Muscle layer of duodenum (tissue), 2 donors: Measurements from ENCODE around the gene OR13J1.
A peak's percentile ranks its signal among the peaks of the same experiment; 100 is the strongest.
"Not testable (repeated sequence)": the region's sequence is repeated elsewhere in the genome, so short reads cannot be mapped to it uniquely, and the experiment has no call there.

Experiments
- H3K27ac ChIP-seq: one replicate; pipeline ENCODE4 v1.7.0; 2013; ENCODE audit warnings: mild to moderate bottlenecking, low read length
- H3K27me3 ChIP-seq: one replicate; pipeline ENCODE4 v1.7.0; 2013; ENCODE audit warnings: low read depth, mild to moderate bottlenecking, control low read depth, low read length
- H3K36me3 ChIP-seq, 2 donors: one replicate each; pipeline ENCODE4 v1.7.0; 2013; ENCODE audit warnings: low read length in 2 of 2, control low read depth in 1 of 2, mild to moderate bottlenecking in 1 of 2; ENCODE audit not compliant: insufficient read depth in 2 of 2, control insufficient read depth in 1 of 2
- H3K4me1 ChIP-seq, 2 donors: one replicate each; pipeline ENCODE4 v1.7.0; 2013; ENCODE audit warnings: low read length in 2 of 2, mild to moderate bottlenecking in 2 of 2, control low read depth in 1 of 2, moderate library complexity in 1 of 2; ENCODE audit not compliant: insufficient read depth in 2 of 2, control insufficient read depth in 1 of 2
- H3K4me3 ChIP-seq, 2 donors: one replicate each; pipeline ENCODE4 v1.7.0; 2013; ENCODE audit warnings: low read length in 2 of 2, low read depth in 1 of 2, mild to moderate bottlenecking in 1 of 2
- H3K9me3 ChIP-seq, 2 donors: one replicate each; pipeline ENCODE4 v1.7.0; 2013; ENCODE audit warnings: low read length in 2 of 2, control low read depth in 1 of 2, mild to moderate bottlenecking in 1 of 2; ENCODE audit not compliant: control insufficient read depth in 1 of 2
- donor health status: healthy.

OR13J1 gene, protein sequence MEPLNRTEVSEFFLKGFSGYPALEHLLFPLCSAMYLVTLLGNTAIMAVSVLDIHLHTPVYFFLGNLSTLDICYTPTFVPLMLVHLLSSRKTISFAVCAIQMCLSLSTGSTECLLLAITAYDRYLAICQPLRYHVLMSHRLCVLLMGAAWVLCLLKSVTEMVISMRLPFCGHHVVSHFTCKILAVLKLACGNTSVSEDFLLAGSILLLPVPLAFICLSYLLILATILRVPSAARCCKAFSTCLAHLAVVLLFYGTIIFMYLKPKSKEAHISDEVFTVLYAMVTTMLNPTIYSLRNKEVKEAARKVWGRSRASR

DNA sequence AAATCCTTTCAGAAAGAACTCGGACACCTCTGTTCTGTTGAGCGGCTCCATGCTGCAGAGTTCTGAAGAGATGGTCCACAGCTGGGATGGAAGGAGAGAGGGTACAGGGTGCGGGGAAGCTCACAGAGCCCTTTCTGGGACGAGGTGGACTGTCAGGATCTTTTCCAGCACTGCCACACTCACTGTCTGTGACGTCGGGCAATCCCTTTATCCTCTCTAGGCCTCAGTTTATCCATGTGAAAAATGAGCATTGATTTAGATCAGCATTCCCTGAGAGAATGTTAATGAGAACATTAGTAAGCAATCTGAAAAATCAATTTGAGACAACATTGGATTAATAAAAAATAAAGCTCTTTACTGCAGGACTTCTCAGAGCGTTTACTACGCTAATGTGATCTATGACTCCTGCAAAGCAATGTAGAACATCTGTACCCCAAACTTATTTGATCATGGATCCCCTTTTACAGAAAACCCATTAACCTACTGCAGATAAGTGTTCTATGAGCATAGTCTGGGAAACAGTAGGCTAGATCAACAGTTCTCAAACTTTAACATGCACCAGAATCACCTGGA, at the start of gene OR13J1:
TSS of gene OR13J1 (minus strand) at position 51 of the 573 bp plus-strand sequence. CDS start at position 51, 0 bp downstream.
- Histone ChIP-seq H3K4me3 (no peak within 1 kb of the TSS), H3K27ac (no peak within 1 kb of the TSS), H3K27me3 (no peaks in the 10 kb centered on the region)

DNA sequence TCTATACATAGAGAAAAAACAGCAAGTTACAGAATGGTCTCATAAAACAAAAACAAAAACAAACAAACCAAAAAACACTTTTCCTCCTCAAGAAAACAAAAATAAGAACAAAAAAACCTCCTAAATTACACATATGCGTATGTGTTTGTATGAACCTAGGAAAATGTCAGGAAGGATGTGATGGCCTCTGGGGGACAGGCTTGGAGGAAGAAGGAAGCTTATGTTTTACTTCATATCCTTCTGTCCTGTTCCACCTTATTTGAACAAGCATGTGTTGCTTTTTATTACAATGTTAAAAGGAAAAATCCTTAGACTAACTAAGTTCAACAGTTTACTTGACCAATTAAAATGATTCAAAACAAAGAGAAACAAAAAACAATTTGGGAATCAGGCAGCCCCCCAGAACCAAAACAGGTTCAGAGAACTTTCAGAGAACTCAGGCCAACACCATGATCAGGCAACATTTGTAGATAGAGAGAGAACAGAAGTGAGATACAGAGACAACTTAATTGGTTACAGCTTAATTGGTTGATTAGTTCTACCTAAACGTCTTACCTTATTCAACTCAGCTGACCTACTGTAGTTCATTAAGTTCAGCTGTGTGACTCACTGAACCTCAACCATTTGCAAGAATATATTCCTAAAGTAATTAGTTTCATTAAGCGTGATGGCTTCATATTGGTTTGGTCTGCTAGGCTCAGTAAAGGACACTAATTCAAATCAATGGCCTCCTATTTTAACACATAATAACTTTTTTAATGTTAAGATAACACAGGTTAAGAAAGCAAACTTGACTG, 49.2 kb upstream of the OR13J1 start:
- no peaks in the 10 kb centered on the region for H3K9me3 ChIP-seq
- H3K4me3 ChIP-seq: no peak overlapping the region
- H3K27me3 ChIP-seq: no peaks in the 10 kb centered on the region
- peaks cover 12 to 26% of the 10 kb centered on the region in 2 donors for H3K4me1 ChIP-seq
- H3K27ac ChIP-seq: peak overlapping the region; percentile 57
- H3K36me3 ChIP-seq: no peaks in the 10 kb centered on the region

More for the DNA sequence above, at the start of gene OR13J1:
- Histone ChIP-seq H3K9me3 (no peaks in the 10 kb centered on the region), H3K4me1 (no peaks in the 10 kb centered on the region), H3K36me3 (no peaks in the 10 kb centered on the region)

DNA sequence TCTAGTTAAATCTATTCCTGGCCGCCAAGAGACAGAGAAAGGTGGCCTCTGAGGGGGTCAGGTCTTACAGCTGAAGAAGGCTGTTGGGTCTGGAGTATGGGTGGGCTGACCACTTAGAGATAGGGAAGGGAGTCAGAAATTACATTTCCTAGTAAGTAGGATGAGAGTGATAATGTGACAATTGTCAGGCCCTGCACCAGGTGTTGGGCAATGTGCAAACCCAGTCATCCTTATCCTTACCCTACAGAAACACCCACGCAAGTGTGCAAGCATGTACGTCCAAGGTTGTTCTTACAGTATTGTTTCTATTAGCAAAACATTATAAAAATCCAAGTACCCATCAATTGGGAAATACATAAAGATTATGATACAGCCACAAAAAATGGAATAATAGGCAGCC, 48.6 kb upstream of the OR13J1 start:
- H3K4me1 ChIP-seq: peaks cover 5 to 26% of the 10 kb centered on the region in 2 donors

DNA sequence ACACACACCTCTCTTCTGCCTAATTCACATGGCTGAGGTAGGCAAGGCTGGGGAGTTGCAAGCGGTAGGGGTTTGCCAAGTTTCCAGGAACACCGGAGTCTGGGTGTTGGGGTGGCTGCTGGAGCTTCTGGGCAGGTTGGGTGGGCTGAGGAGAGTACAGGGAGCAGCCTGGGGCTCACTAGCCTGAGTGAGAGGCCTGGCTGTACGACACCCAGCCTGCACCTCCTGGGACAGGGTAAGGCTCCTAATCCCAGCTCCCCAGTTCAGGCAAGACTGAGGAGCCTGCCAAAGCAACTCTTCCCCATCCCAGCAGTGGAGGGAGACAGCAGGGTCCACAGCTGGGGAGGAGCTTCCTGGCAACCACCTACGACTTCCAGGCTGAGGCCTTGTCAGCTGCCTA, 47.1 kb upstream of the OR13J1 start:
- Histone ChIP-seq H3K4me3 (no peak overlapping the region), H3K27me3 (no peaks in the 10 kb centered on the region), H3K36me3 (no peaks in the 10 kb centered on the region), H3K4me1 (peaks cover 0 to 21% of the 10 kb centered on the region in 2 donors), H3K9me3 (no peaks in the 10 kb centered on the region), H3K27ac (no peak overlapping the region)

More for the DNA sequence above, 48.6 kb upstream of the OR13J1 start:
- Histone ChIP-seq H3K36me3 (no peaks in the 10 kb centered on the region), H3K27ac (no peak overlapping the region), H3K4me3 (no peak overlapping the region), H3K9me3 (no peaks in the 10 kb centered on the region), H3K27me3 (no peaks in the 10 kb centered on the region)

DNA sequence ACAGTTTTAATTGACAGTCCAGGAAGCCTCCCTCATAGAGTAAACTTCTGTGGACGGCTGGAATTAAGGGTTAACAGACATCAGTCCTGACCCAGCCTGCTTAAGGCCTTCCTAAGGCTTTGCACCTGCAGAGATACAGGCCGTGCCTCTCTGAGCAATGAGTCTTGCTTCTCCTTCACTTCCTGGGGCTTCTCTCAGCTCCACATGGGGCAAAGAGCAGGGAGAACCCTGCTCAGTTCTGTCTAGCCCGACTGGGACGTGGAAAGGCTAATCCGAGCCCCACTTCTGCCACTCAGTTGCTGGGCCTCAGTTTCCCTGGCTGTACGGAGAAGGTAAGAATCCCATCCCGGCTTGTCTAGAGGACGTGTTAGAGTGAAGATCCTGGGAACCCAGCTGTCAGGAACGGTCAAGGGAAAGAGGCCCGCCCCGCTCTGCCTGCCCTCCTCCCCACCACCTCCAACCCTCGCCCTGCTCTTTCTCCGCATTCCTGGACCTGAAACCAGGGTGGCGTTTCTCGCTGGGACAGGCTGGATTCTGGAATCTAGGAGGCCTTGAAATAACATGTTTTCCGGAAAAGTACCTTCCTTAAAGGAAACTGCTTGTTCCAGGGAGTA, 45.6 kb upstream of the OR13J1 start:
- no peak overlapping the region for H3K27ac ChIP-seq
- H3K36me3 ChIP-seq: no peaks in the 10 kb centered on the region
- H3K9me3 ChIP-seq: no peaks in the 10 kb centered on the region
- no peak overlapping the region for H3K4me3 ChIP-seq
- no peaks in the 10 kb centered on the region for H3K27me3 ChIP-seq
- H3K4me1 ChIP-seq: peaks cover 2 to 24% of the 10 kb centered on the region in 2 donors

DNA sequence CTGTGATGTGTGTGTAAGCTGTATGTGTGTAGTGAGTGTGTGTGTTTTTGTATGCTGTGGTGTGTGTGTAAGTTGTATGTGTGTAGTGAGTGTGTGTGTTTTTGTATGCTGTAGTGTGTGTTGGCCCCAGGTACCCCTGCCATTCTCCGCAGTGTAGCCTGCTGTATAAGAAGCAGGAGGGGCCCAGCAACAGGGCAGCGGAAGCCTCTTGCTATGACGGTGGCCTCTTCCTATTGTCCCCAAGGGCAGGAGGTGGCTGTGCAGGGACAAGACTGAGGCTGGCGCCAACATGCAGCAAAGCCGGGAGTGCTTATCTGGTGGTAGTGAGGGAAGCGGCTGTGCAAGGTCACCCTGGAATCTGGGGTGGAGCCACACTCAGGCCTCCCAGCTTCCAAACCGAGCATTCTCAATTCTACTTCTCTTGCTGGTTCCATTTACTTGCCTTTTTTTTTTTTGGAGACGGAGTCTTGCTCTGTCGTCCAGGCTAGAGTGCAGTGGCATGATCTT, 44.2 kb upstream of the OR13J1 start:
- no peak overlapping the region for H3K27ac ChIP-seq
- H3K9me3 ChIP-seq: no peaks in the 10 kb centered on the region
- H3K27me3 ChIP-seq: no peaks in the 10 kb centered on the region
- peaks cover 17 to 22% of the 10 kb centered on the region in 2 donors for H3K4me1 ChIP-seq
- H3K36me3 ChIP-seq: no peaks in the 10 kb centered on the region
- H3K4me3 ChIP-seq: no peak overlapping the region

DNA sequence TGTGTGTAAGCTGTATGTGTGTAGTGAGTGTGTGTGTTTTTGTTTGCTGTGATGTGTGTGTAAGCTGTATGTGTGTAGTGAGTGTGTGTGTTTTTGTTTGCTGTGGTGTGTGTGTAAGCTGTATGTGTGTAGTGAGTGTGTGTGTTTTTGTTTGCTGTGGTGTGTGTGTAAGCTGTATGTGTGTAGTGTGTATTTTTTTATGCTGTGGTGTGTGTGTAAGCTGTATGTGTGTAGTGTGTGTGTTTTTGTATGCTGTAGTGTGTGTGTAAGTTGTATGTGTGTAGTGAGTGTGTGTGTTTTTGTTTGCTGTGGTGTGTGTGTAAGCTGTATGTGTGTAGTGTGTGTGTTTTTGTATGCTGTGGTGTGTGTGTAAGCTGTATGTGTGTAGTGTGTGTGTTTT, 43.2 kb upstream of the OR13J1 start:
- H3K4me1 ChIP-seq: peaks cover 26 to 27% of the 10 kb centered on the region in 2 donors
- H3K36me3 ChIP-seq, H3K27ac ChIP-seq, H3K4me3 ChIP-seq, H3K27me3 ChIP-seq, H3K9me3 ChIP-seq: not testable (repeated sequence)

DNA sequence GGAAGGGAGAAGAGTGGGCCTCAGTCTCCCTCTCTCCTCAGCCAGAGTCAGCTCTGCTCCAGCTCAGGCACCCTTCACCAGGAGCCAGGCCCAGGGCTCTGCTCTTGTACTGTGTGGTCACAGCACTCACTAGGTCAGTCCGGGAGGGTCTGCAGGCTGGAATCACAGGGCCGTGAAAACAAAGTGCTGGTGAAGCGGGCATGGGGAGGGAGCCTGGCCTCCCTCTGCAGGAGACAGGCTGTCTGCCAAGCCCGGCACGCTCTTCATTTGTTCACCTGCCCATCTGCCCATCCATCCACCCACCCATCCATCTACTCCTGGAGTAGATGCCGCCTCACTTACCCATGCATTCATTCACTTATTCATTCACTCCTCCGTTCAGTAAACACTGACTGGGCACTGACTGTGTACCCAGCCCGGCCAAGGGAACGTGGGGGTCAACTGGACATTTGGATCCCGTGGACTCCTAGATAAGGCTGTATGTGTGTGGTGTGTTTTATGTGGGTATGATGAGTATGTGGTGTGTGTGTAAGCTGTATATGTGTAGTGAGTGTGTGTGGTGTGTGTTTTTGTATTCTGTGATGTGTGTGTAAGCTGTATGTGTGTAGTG, 42.7 kb upstream of the OR13J1 start:
- Histone ChIP-seq H3K27me3 (no peaks in the 10 kb centered on the region), H3K4me1 (peaks cover 31 to 32% of the 10 kb centered on the region in 2 donors), H3K27ac (no peak overlapping the region), H3K9me3 (no peaks in the 10 kb centered on the region), H3K36me3 (no peaks in the 10 kb centered on the region), H3K4me3 (no peak overlapping the region)

DNA sequence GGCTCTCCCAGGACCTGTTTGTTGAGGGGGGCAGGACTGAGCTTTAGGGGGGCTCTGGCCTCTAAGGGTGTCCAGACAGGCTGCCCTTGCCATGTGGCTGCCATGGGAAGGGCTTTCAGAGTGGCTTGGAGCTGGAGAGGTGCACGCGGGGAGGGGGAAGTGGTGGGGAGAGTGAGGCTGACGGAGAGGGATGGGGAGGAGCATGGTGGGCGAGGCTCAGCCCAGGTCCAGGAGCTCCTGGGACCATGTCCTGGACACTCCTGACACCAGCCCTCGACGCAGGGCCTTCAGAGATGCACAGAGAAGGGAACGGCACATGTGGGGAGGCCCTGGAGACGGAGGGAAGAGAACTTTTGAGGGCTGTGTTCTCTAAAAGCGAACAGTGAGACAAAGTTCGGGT, 41.5 kb upstream of the OR13J1 start:
- no peaks in the 10 kb centered on the region for H3K9me3 ChIP-seq
- peaks cover 39 to 43% of the 10 kb centered on the region in 2 donors for H3K4me1 ChIP-seq
- H3K27ac ChIP-seq: no peak overlapping the region
- H3K36me3 ChIP-seq: peaks cover 0 to 4% of the 10 kb centered on the region in 2 donors
- no peaks in the 10 kb centered on the region for H3K27me3 ChIP-seq
- H3K4me3 ChIP-seq: no peak overlapping the region

DNA sequence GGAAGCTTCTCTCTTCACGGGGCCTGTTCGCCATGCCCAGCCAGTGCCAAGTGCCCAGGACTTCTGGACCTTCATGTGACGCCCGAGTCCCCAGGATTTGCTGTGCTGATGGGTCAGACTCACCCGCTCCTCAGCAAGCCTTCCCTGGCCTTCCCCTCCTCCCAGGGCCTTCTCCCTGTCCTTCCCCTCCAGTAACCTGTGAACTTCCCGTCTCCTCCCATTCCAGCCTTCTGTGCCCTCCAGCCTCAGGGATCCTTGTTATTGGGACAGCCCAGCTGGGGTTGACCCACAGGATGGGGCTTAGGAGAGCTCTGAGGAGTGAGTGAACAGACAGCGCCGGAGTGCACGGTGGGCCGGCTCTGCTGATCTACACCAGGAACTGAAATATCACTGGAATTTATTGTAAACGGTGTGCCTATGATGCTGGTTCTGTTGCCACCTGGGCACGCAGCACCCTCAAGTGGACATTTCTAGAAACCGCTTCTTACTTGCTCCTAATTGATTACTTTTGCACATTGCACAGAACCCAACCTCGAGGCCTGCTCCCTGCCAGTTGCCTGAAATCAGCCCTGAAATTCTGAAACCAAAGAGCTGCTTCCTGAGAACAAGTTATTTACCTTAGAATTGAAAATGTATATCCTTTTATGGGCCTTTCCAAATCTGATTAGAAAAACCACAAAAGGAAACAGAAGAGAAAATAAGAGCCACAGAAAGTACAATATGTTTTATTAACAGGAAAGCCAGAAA, 40.6 kb upstream of the OR13J1 start:
- Histone ChIP-seq H3K4me3 (no peak overlapping the region), H3K4me1 (peaks cover 45 to 52% of the 10 kb centered on the region in 2 donors), H3K36me3 (peaks cover 0 to 4% of the 10 kb centered on the region in 2 donors), H3K27me3 (no peaks in the 10 kb centered on the region), H3K27ac (no peak overlapping the region), H3K9me3 (no peaks in the 10 kb centered on the region)
